Measurements from ENCODE around the gene SUPT3H. TPM values are rescaled to one million over a fixed set of nuclear protein-coding genes. Genes with fewer than 3 reads are reported as not detected.

Gene SUPT3H
- total and polyA plus RNA-seq, 4 donors = 0.85 to 4.8 (median 2.4) TPM

GRCh38 chr6:45116714-45117410, 260.9 kb downstream of the SUPT3H start:
- no peak for DNase-seq (ENCODE audit: low spot score)
- H3K36me3 ChIP-seq (ENCODE audit: control insufficient read depth in 4 of 4, insufficient read depth in 3 of 4, low read depth in 1 of 4, low read length in 3 of 4) = no peaks in the 10 kb centered on the region
- H3K4me1 ChIP-seq (ENCODE audit: control insufficient read depth in 4 of 4, insufficient read depth in 4 of 4, low read length in 3 of 4) = no peaks in the 10 kb centered on the region
- H3K27ac ChIP-seq (ENCODE audit: low read depth in 1 of 2, low read length in 2 of 2) = no peak overlapping the region
- TF ChIP-seq EGR1 (IDR thresholded peaks at IDR 0.05; ENCODE audit: low read depth in 2 of 2) = no peak
- TF ChIP-seq ATF3 (IDR thresholded peaks at IDR 0.05) = no peak
- no peak for TF ChIP-seq FOXA1 (IDR thresholded peaks at IDR 0.05)
- TF ChIP-seq HNF4A (conservative IDR thresholded peaks at IDR 0.05) = no peak
- TF ChIP-seq JUND (IDR thresholded peaks at IDR 0.05) = no peak
- TF ChIP-seq SP1 (IDR thresholded peaks at IDR 0.05) = no peak
- no peak for TF ChIP-seq GABPA (IDR thresholded peaks at IDR 0.05 in 1 of 2, conservative IDR thresholded peaks at IDR 0.05 in 1 of 2)
- H3K27me3 ChIP-seq (ENCODE audit: control insufficient read depth in 4 of 4, insufficient read depth in 4 of 4, low read length in 3 of 4) = no peaks in the 10 kb centered on the region
- no peak overlapping the region for H3K9ac ChIP-seq (ENCODE audit: low read depth in 1 of 2, low read length in 2 of 2)
- no peaks in the 10 kb centered on the region for H3K9me3 ChIP-seq (ENCODE audit: control insufficient read depth in 4 of 4, low read length in 3 of 4)
- H3K4me3 ChIP-seq (ENCODE audit: low read depth in 1 of 3, low read length in 3 of 3) = no peak overlapping the region

- Histone ChIP-seq H3K27ac (ENCODE audit: low read depth in 1 of 2, low read length in 2 of 2) (no peak overlapping the region), H3K4me3 (ENCODE audit: low read depth in 1 of 3, low read length in 3 of 3) (no peak overlapping the region), H3K27me3 (ENCODE audit: control insufficient read depth in 4 of 4, insufficient read depth in 4 of 4, low read length in 3 of 4) (no peaks in the 10 kb centered on the region), H3K36me3 (ENCODE audit: control insufficient read depth in 4 of 4, insufficient read depth in 3 of 4, low read depth in 1 of 4, low read length in 3 of 4) (no peaks in the 10 kb centered on the region), H3K9me3 (ENCODE audit: control insufficient read depth in 4 of 4, low read length in 3 of 4) (no peaks in the 10 kb centered on the region), H3K4me1 (ENCODE audit: control insufficient read depth in 4 of 4, insufficient read depth in 4 of 4, low read length in 3 of 4) (no peaks in the 10 kb centered on the region), H3K9ac (ENCODE audit: low read depth in 1 of 2, low read length in 2 of 2) (no peak overlapping the region)
- 72% methylated on average over 3 of the region's 3 CpGs for WGBS
- TF ChIP-seq REST (IDR thresholded peaks at IDR 0.05) = no peak
- no peak for DNase-seq (ENCODE audit: low spot score)
Observed at GRCh38 chr6:45115696-45116095, 262.0 kb downstream of the SUPT3H start.

GRCh38 chr6:45112711-45113110, 265.0 kb downstream of the SUPT3H start:
- H3K9ac ChIP-seq (ENCODE audit: low read depth in 1 of 2, low read length in 2 of 2) = no peak overlapping the region
- no peaks in the 10 kb centered on the region for H3K27me3 ChIP-seq (ENCODE audit: control insufficient read depth in 4 of 4, insufficient read depth in 4 of 4, low read length in 3 of 4)
- H3K4me3 ChIP-seq (ENCODE audit: low read depth in 1 of 3, low read length in 3 of 3) = no peak overlapping the region
- H3K9me3 ChIP-seq (ENCODE audit: control insufficient read depth in 4 of 4, low read length in 3 of 4) = no peaks in the 10 kb centered on the region
- no peaks in the 10 kb centered on the region for H3K4me1 ChIP-seq (ENCODE audit: control insufficient read depth in 4 of 4, insufficient read depth in 4 of 4, low read length in 3 of 4)
- H3K36me3 ChIP-seq (ENCODE audit: control insufficient read depth in 4 of 4, insufficient read depth in 3 of 4, low read depth in 1 of 4, low read length in 3 of 4) = no peaks in the 10 kb centered on the region
- DNase-seq (ENCODE audit: low spot score) = no peak
- H3K27ac ChIP-seq (ENCODE audit: low read depth in 1 of 2, low read length in 2 of 2) = no peak overlapping the region
- TF ChIP-seq REST (IDR thresholded peaks at IDR 0.05) (no peak), MAX (IDR thresholded peaks at IDR 0.05) (no peak), ZBTB33 (IDR thresholded peaks at IDR 0.05) (no peak), SP1 (IDR thresholded peaks at IDR 0.05) (no peak), JUND (IDR thresholded peaks at IDR 0.05) (no peak), NR2F2 (IDR thresholded peaks at IDR 0.05) (no peak), FOXA2 (IDR thresholded peaks at IDR 0.05) (no peak), EGR1 (IDR thresholded peaks at IDR 0.05; ENCODE audit: low read depth in 2 of 2) (no peak), HNF4G (IDR thresholded peaks at IDR 0.05) (no peak), GABPA (IDR thresholded peaks at IDR 0.05 in 1 of 2, conservative IDR thresholded peaks at IDR 0.05 in 1 of 2) (no peak), ATF3 (IDR thresholded peaks at IDR 0.05) (no peak), TAF1 (conservative IDR thresholded peaks at IDR 0.05) (no peak), HNF4A (conservative IDR thresholded peaks at IDR 0.05) (no peak), YY1 (IDR thresholded peaks at IDR 0.05) (no peak), FOXA1 (IDR thresholded peaks at IDR 0.05) (no peak), RAD21 (IDR thresholded peaks at IDR 0.05) (no peak), RXRA (IDR thresholded peaks at IDR 0.05) (no peak)
